Measurements from ENCODE around the gene GOSR2. TPM values are rescaled to one million over a fixed set of nuclear protein-coding genes. Genes with fewer than 3 reads are reported as not detected.

The GOSR2 gene
- total RNA-seq, 1 experiment from 2014 or later: 52.9 TPM

DNA sequence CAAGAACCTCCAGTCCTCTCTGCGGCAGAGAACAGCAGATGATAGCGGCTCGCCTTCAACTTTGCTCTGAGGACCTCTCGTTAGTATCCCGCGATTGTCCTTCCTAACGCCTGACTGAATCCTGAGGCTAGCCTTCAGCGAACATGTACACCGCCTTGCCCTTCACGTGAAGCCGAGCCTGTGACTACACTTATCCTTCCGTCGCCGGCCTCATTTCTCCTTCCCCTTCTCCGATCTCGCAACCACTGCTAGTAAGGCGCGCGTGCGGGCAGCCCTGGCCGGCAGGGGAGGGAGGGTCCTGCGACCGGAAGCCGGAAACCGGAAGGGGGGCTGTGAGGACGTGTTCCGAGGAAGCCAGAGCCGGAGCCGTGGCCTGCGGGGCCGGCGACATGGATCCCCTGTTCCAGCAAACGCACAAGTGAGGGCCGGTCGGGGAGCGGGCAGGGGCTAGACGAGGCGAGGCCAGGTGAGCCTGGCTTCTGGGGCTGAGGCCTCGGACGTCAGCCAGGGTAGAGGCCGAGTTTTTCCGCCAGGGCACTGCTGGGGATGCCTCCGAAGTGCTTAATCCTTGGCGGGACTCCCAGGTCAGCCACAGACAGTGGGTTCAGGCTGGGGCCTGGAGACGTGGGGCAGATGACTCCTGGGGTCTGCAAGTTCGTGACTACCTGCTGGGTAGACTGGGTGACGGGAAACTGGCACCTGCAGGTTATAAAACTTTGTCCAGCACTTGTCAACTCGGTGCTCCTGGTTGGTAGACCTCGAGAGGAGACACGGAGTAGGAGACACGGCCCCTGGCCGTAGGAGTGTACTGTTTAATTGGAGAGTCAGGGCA is at the start of gene GOSR2 (continued):
- TF ChIP-seq SP1 (IDR thresholded peaks at IDR 0.05; ENCODE audit: low read depth) (peak; percentile 75), SRF (IDR thresholded peaks at IDR 0.05; ENCODE audit: low read depth) (no peak), FOSL1 (IDR thresholded peaks at IDR 0.05; ENCODE audit: low read depth) (no peak), ELF1 (IDR thresholded peaks at IDR 0.05; ENCODE audit: borderline replicate concordance, low read depth) (peak; percentile 94), POLR2AphosphoS5 (IDR thresholded peaks at IDR 0.05; ENCODE audit: low read depth, low read length) (peak; percentile 96)

DNA sequence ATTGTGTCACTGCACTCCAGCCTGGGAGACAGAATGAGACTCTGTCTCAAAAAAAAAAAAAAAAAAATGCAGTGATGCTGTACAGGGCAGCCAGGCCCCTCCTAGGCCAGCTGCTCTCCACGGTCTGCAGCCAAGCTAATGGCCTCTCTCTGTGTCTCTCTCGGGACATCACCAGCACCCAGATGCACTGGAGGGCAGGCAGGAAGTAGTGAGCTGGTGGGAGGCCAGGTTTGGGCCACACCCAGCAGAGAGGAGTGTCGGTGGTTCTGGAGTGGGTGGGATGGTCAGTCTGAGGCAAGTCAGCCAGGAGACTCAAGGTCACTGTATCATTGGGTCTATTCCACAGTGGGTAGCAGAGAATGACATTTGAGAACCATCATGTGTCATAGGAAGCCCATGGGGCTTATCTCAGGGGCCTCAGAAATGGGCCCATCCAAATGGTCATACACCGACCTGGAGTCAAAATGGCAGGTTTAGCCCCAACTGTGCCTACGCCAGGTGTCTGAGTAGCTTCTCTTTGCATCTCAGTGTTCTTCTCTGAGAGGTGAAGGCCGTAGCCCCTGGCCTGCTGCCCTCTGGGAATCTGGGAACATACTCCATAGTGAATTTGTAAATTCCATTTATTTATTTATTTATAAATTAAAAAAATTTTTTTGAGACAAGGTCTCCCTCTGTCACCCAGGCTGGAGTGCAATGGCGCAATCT is 48.9 kb upstream of the GOSR2 start:
- Histone ChIP-seq H3K79me2 (ENCODE audit: insufficient read depth, low read length) (no peaks in the 10 kb centered on the region), H2AFZ (ENCODE audit: low read depth, low read length, poor library complexity, severe bottlenecking) (no peak overlapping the region), H3K9ac (ENCODE audit: low read length) (no peak overlapping the region), H3K4me3 (replicated peaks in 1 of 2; ENCODE audit: low read depth in 1 of 2, low read length in 2 of 2) (no peak overlapping the region), H3K36me3 (ENCODE audit: control insufficient read depth in 1 of 2, insufficient read depth in 2 of 2, low read length in 2 of 2) (no peaks in the 10 kb centered on the region), H3K4me1 (ENCODE audit: control insufficient read depth in 1 of 2, insufficient read depth in 2 of 2, low read length in 2 of 2) (peaks cover 3 to 10% of the 10 kb centered on the region in 2 experiments; a peak in 3 of 4 replicates), H3K4me2 (ENCODE audit: low read length) (no peak overlapping the region), H3K9me3 (ENCODE audit: control insufficient read depth in 1 of 2, insufficient read depth in 1 of 2, low read depth in 1 of 2, low read length in 2 of 2) (no peaks in the 10 kb centered on the region), H4K20me1 (ENCODE audit: insufficient read depth) (no peaks in the 10 kb centered on the region), H3K27me3 (ENCODE audit: insufficient read depth, low read length) (no peaks in the 10 kb centered on the region), H3K9me2 (ENCODE audit: insufficient read depth) (no peaks in the 10 kb centered on the region), H3K27ac (ENCODE audit: low read depth, low read length) (no peak overlapping the region)
- ChIA-PET POLR2A (no interaction called here), RAD21 (ENCODE audit: low non-redundant PET in 1 of 2, low total read pairs in 2 of 2, uncharacterized antibody in 2 of 2, unreplicated experiment in 2 of 2) (no interaction called here), CTCF (interaction anchor here (0.6 kb wide), 1 partner anchor 18 kb away, joined by 4 read pairs; no protein-coding TSS in a partner anchor)
- intact Hi-C loops (cut with micrococcal nuclease): no loop called here
- no peak for DNase-seq (ENCODE audit: low read depth, low spot score)
- no TSS peak for BruUV-seq (replicated peaks)
- no peak for ATAC-seq
- TF ChIP-seq, protein P1, sequence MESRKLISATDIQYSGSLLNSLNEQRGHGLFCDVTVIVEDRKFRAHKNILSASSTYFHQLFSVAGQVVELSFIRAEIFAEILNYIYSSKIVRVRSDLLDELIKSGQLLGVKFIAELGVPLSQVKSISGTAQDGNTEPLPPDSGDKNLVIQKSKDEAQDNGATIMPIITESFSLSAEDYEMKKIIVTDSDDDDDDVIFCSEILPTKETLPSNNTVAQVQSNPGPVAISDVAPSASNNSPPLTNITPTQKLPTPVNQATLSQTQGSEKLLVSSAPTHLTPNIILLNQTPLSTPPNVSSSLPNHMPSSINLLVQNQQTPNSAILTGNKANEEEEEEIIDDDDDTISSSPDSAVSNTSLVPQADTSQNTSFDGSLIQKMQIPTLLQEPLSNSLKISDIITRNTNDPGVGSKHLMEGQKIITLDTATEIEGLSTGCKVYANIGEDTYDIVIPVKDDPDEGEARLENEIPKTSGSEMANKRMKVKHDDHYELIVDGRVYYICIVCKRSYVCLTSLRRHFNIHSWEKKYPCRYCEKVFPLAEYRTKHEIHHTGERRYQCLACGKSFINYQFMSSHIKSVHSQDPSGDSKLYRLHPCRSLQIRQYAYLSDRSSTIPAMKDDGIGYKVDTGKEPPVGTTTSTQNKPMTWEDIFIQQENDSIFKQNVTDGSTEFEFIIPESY (IDR thresholded peaks at IDR 0.05; ENCODE audit: extremely low read depth, insufficient replicate concordance, low read length): no peak
- TF ChIP-seq RAD21 (IDR thresholded peaks at IDR 0.05; ENCODE audit: low read depth) (no peak), ZNF274 (IDR thresholded peaks at IDR 0.05; ENCODE audit: low read depth, low read length) (no peak), SRF (IDR thresholded peaks at IDR 0.05; ENCODE audit: low read depth) (no peak), EZH2 (IDR thresholded peaks at IDR 0.05) (no peak), EGR1 (IDR thresholded peaks at IDR 0.05; ENCODE audit: low read depth) (no peak), JUND (IDR thresholded peaks at IDR 0.05) (no peak), TCF7L2 (IDR thresholded peaks at IDR 0.05; ENCODE audit: borderline replicate concordance, extremely low read depth, insufficient read depth, insufficient read length) (no peak), FOSL1 (IDR thresholded peaks at IDR 0.05; ENCODE audit: low read depth) (no peak), POLR2AphosphoS5 (IDR thresholded peaks at IDR 0.05; ENCODE audit: low read depth, low read length) (no peak)
- TF ChIP-seq, protein P2, sequence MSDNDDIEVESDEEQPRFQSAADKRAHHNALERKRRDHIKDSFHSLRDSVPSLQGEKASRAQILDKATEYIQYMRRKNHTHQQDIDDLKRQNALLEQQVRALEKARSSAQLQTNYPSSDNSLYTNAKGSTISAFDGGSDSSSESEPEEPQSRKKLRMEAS (IDR thresholded peaks at IDR 0.05): no peak
- TF ChIP-seq, protein P3, sequence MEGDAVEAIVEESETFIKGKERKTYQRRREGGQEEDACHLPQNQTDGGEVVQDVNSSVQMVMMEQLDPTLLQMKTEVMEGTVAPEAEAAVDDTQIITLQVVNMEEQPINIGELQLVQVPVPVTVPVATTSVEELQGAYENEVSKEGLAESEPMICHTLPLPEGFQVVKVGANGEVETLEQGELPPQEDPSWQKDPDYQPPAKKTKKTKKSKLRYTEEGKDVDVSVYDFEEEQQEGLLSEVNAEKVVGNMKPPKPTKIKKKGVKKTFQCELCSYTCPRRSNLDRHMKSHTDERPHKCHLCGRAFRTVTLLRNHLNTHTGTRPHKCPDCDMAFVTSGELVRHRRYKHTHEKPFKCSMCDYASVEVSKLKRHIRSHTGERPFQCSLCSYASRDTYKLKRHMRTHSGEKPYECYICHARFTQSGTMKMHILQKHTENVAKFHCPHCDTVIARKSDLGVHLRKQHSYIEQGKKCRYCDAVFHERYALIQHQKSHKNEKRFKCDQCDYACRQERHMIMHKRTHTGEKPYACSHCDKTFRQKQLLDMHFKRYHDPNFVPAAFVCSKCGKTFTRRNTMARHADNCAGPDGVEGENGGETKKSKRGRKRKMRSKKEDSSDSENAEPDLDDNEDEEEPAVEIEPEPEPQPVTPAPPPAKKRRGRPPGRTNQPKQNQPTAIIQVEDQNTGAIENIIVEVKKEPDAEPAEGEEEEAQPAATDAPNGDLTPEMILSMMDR (IDR thresholded peaks at IDR 0.05 in 2 of 3, conservative IDR thresholded peaks at IDR 0.05 in 1 of 3; ENCODE audit: borderline replicate concordance in 1 of 3, insufficient read depth in 1 of 3, low read depth in 2 of 3, low read length in 2 of 3): no peak
- TF ChIP-seq, protein P4, sequence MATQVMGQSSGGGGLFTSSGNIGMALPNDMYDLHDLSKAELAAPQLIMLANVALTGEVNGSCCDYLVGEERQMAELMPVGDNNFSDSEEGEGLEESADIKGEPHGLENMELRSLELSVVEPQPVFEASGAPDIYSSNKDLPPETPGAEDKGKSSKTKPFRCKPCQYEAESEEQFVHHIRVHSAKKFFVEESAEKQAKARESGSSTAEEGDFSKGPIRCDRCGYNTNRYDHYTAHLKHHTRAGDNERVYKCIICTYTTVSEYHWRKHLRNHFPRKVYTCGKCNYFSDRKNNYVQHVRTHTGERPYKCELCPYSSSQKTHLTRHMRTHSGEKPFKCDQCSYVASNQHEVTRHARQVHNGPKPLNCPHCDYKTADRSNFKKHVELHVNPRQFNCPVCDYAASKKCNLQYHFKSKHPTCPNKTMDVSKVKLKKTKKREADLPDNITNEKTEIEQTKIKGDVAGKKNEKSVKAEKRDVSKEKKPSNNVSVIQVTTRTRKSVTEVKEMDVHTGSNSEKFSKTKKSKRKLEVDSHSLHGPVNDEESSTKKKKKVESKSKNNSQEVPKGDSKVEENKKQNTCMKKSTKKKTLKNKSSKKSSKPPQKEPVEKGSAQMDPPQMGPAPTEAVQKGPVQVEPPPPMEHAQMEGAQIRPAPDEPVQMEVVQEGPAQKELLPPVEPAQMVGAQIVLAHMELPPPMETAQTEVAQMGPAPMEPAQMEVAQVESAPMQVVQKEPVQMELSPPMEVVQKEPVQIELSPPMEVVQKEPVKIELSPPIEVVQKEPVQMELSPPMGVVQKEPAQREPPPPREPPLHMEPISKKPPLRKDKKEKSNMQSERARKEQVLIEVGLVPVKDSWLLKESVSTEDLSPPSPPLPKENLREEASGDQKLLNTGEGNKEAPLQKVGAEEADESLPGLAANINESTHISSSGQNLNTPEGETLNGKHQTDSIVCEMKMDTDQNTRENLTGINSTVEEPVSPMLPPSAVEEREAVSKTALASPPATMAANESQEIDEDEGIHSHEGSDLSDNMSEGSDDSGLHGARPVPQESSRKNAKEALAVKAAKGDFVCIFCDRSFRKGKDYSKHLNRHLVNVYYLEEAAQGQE (IDR thresholded peaks at IDR 0.05; ENCODE audit: low read depth): no peak

All from HCT116 (cell line).